Small intestine (tissue), 16 donors: Measurements from ENCODE around the gene ZNF292. TPM values are rescaled to one million over a fixed set of nuclear protein-coding genes. Genes with fewer than 3 reads are reported as not detected.

Source experiments
- DNase-seq, 2 donors: peaks; one replicate each; pipeline versions ENCODE4 v3.0.0 to v3.0.0-alpha.2; 2013
- FAIRE-seq: peaks from 2 replicates; lab custom pipeline; 2012; peaks lifted over from hg19 to GRCh38; lab: Jason Lieb, UNC
- H3K27ac ChIP-seq, 3 donors: one replicate each; pipeline ENCODE4 v1.5.1; 2013; ENCODE audit warnings: low read length in 2 of 3, mild to moderate bottlenecking in 2 of 3, control low read depth in 1 of 3, inconsistent platforms in 1 of 3, low read depth in 1 of 3, moderate library complexity in 1 of 3
- H3K27me3 ChIP-seq, 3 donors: one replicate each; pipeline ENCODE4 v1.6.1; 2013; ENCODE audit warnings: low read length in 3 of 3, inconsistent platforms in 1 of 3; ENCODE audit not compliant: control insufficient read depth in 3 of 3, insufficient read depth in 3 of 3
- H3K36me3 ChIP-seq, 3 donors: one replicate each; pipeline ENCODE4 v1.6.1; 2013; ENCODE audit warnings: low read length in 3 of 3, inconsistent platforms in 1 of 3, low read depth in 1 of 3, mild to moderate bottlenecking in 1 of 3, moderate library complexity in 1 of 3; ENCODE audit not compliant: control insufficient read depth in 3 of 3, insufficient read depth in 2 of 3
- H3K4me1 ChIP-seq, 3 donors: one replicate each; pipeline ENCODE4 v1.6.1; 2013; ENCODE audit warnings: low read length in 2 of 3, inconsistent platforms in 1 of 3, low read depth in 1 of 3, mild to moderate bottlenecking in 1 of 3, moderate library complexity in 1 of 3; ENCODE audit not compliant: control insufficient read depth in 3 of 3, insufficient read depth in 2 of 3
- H3K4me3 ChIP-seq, 3 donors: one replicate each; pipeline ENCODE4 v1.5.1; 2013; ENCODE audit warnings: low read length in 3 of 3, control low read depth in 1 of 3, inconsistent platforms in 1 of 3, low read depth in 1 of 3, mild to moderate bottlenecking in 1 of 3, moderate library complexity in 1 of 3
- H3K9me3 ChIP-seq, 2 donors: one replicate each; pipeline ENCODE4 v1.6.1; 2013; ENCODE audit warnings: low read depth in 1 of 2, low read length in 1 of 2; ENCODE audit not compliant: control insufficient read depth in 2 of 2, insufficient read depth in 1 of 2
- WGBS, 3 donors: extraction: QIAGEN DNeasy Blood & Tissue Kit; methylation state at CpG; one replicate each; pipeline ENCODE4 v1.1.7; 2013; 5-methylcytosine and 5-hydroxymethylcytosine counted together
- long read RNA-seq, 10 donors: transcript quantifications; one replicate each; lab custom pipeline, GENCODE V29; 2026
- polyA plus RNA-seq, 4 donors: library from polyadenylated mRNA; stranded (reverse) in 3 of 4; unstranded in 1 of 4; fragments of 200-250 nt in 3 of 4; fragments of 120-200 nt in 1 of 4; gene quantifications; one replicate each; pipeline versions ENCODE4 v1.2.1 to v1.2.3, GENCODE V29; 2013
- donor health status: healthy with polysubstance abuse.
- donor health status: control.
- donor health status: control.
- donor health status: Bipolar disorder and iron deficiency.
- donor health status: healthy.

Gene ZNF292
- 10 to 100 TPM in 1 of 4 donors, 1 to 10 TPM in 3; 3.8 to 25.2 (median 5.8) TPM for polyA plus RNA-seq
- long read RNA-seq, donor 1, full-length matches to known transcripts: 2 of 2 reads
- long read RNA-seq, donor 1, partial matches to known transcripts: 0 of 2 reads
- long read RNA-seq, donor 1, other reads (novel, unspliced or antisense): 0 of 2 reads
- long read RNA-seq, donor 2, full-length matches to known transcripts: 3 of 3 reads
- long read RNA-seq, donor 2, partial matches to known transcripts: 0 of 3 reads
- long read RNA-seq, donor 2, other reads (novel, unspliced or antisense): 0 of 3 reads
- long read RNA-seq, donor 3, full-length matches to known transcripts: 3 of 3 reads
- long read RNA-seq, donor 3, partial matches to known transcripts: 0 of 3 reads
- long read RNA-seq, donor 3, other reads (novel, unspliced or antisense): 0 of 3 reads
- long read RNA-seq, donor 4: 0 reads
- long read RNA-seq, donor 5: 0 reads
- long read RNA-seq, donor 6, full-length matches to known transcripts: 3 of 3 reads
- long read RNA-seq, donor 6, partial matches to known transcripts: 0 of 3 reads
- long read RNA-seq, donor 6, other reads (novel, unspliced or antisense): 0 of 3 reads
- long read RNA-seq, donor 7, full-length matches to known transcripts: 8 of 8 reads
- long read RNA-seq, donor 7, partial matches to known transcripts: 0 of 8 reads
- long read RNA-seq, donor 7, other reads (novel, unspliced or antisense): 0 of 8 reads
- long read RNA-seq, donor 8: 0 reads
- long read RNA-seq, donor 9, full-length matches to known transcripts: 1 of 1 reads
- long read RNA-seq, donor 9, partial matches to known transcripts: 0 of 1 reads
- long read RNA-seq, donor 9, other reads (novel, unspliced or antisense): 0 of 1 reads
- long read RNA-seq, donor 10, full-length matches to known transcripts: 2 of 2 reads
- long read RNA-seq, donor 10, partial matches to known transcripts: 0 of 2 reads
- long read RNA-seq, donor 10, other reads (novel, unspliced or antisense): 0 of 2 reads

GRCh38 chr6:87154993-87155841 lies at the start of gene ZNF292:
Gene ZNF292 (plus strand): TSS chr6:87155565. CDS start chr6:87155592, 27 bp downstream.
- FAIRE-seq (no peak), DNase-seq (peak; percentile 98)
- no peaks in the 10 kb centered on the region for H3K9me3 ChIP-seq
- H3K4me1 ChIP-seq: peaks cover 0 to 11% (median 8%) of the 10 kb centered on the region in 3 donors
- H3K4me3 ChIP-seq: peak within 1 kb of the TSS; percentile 65 to 88 (median 75)
- H3K27me3 ChIP-seq: no peaks in the 10 kb centered on the region
- peaks cover 0 to 4% (median 0%) of the 10 kb centered on the region in 3 donors for H3K36me3 ChIP-seq
- H3K27ac ChIP-seq: peak within 1 kb of the TSS; percentile 89 to 92 (median 91)
- WGBS, 3 donors: 0 to 1% (median 0%) methylated on average over 66 to 75 of the region's 75 CpGs

- Histone ChIP-seq H3K4me1 (peaks cover 0 to 8% (median 0%) of the 10 kb centered on the region in 3 donors), H3K27me3 (no peaks in the 10 kb centered on the region), H3K27ac (no peak overlapping the region), H3K36me3 (no peaks in the 10 kb centered on the region), H3K4me3 (no peak overlapping the region), H3K9me3 (no peaks in the 10 kb centered on the region)
- FAIRE-seq: no peak
- no peak for DNase-seq
Measured at GRCh38 chr6:87105823-87106222, 49.5 kb upstream of the ZNF292 start.

- WGBS, 3 donors: 89 to 100% (median 93%) methylated on average over 1 of the region's 1 CpG
- Histone ChIP-seq H3K36me3 (no peaks in the 10 kb centered on the region), H3K9me3 (no peaks in the 10 kb centered on the region), H3K4me3 (no peak overlapping the region), H3K4me1 (no peaks in the 10 kb centered on the region), H3K27ac (no peak overlapping the region), H3K27me3 (no peaks in the 10 kb centered on the region)
- no peak for FAIRE-seq
- DNase-seq: no peak
Measured at GRCh38 chr6:87110636-87111035, 44.7 kb upstream of the ZNF292 start.

- Histone ChIP-seq H3K9me3 (no peaks in the 10 kb centered on the region), H3K27ac (no peak overlapping the region), H3K4me1 (no peaks in the 10 kb centered on the region), H3K27me3 (no peaks in the 10 kb centered on the region), H3K36me3 (no peaks in the 10 kb centered on the region), H3K4me3 (no peak overlapping the region)
- FAIRE-seq: no peak
- no peak for DNase-seq
- WGBS, 3 donors: 62 to 89% (median 81%) methylated on average over 2 of the region's 2 CpGs
Measured at GRCh38 chr6:87115402-87116135, 39.8 kb upstream of the ZNF292 start.

- H3K9me3 ChIP-seq: peaks cover 0 to 3% of the 10 kb centered on the region in 2 donors
- H3K36me3 ChIP-seq: no peaks in the 10 kb centered on the region
- no peak for FAIRE-seq
- H3K4me1 ChIP-seq: no peaks in the 10 kb centered on the region
- no peak overlapping the region for H3K27ac ChIP-seq
- no peak for DNase-seq
- no peaks in the 10 kb centered on the region for H3K27me3 ChIP-seq
- H3K4me3 ChIP-seq: no peak overlapping the region
- WGBS, 3 donors: 86 to 98% (median 90%) methylated on average over 2 of the region's 2 CpGs
Measured at GRCh38 chr6:87116922-87117321, 38.4 kb upstream of the ZNF292 start.

GRCh38 chr6:87118054-87118453 lies 37.3 kb upstream of the ZNF292 start:
- Histone ChIP-seq H3K4me3 (no peak overlapping the region), H3K27me3 (no peaks in the 10 kb centered on the region), H3K4me1 (no peaks in the 10 kb centered on the region), H3K9me3 (peaks cover 0 to 5% of the 10 kb centered on the region in 2 donors), H3K27ac (no peak overlapping the region), H3K36me3 (no peaks in the 10 kb centered on the region)
- WGBS, 3 donors: 48 to 72% (median 61%) methylated on average over 4 of the region's 4 CpGs
- DNase-seq (peak; percentile 6 to 15), FAIRE-seq (no peak)

- no peak for FAIRE-seq
- Histone ChIP-seq H3K27me3 (peaks cover 0 to 1% (median 0%) of the 10 kb centered on the region in 3 donors), H3K4me1 (no peaks in the 10 kb centered on the region), H3K36me3 (no peaks in the 10 kb centered on the region), H3K27ac (no peak overlapping the region), H3K9me3 (peaks cover 0 to 5% of the 10 kb centered on the region in 2 donors), H3K4me3 (no peak overlapping the region)
- WGBS, 3 donors: 48 to 67% (median 65%) methylated on average over 44 to 51 of the region's 51 CpGs
- DNase-seq: no peak
Measured at GRCh38 chr6:87122477-87122876, 32.9 kb upstream of the ZNF292 start.
